A549 (cell line): Measurements from ENCODE around the gene SIRPD.

ENCODE experiments used
- CTCF ChIP-seq: fragments of >200 bp; sonication (Bioruptor Twin); formaldehyde crosslinking; IDR thresholded peaks from 3 replicates; pipeline ENCODE4 v1.5.1; 2016
- EP300 ChIP-seq, 2 experiments: fragments of >200 bp; sonication (Bioruptor Twin); formaldehyde crosslinking; IDR thresholded peaks; 2 replicates in 1 of 2; 3 replicates in 1 of 2; pipeline ENCODE4 v1.6.1; 2016 to 2017
- HEYL ChIP-seq: fragments of 250-450 bp; sonication (Bioruptor Pico); IDR thresholded peaks from 2 replicates; pipeline ENCODE4 v1.8.0; 2021; ENCODE audit warnings: mild to moderate bottlenecking, moderate library complexity
- MAZ ChIP-seq: fragments of 150-350 bp; IDR thresholded peaks from 2 replicates; pipeline ENCODE4 v1.6.1; 2014; ENCODE audit warnings: antibody characterized with exemption, low read depth, low read length, borderline replicate concordance
- MYC ChIP-seq: IDR thresholded peaks from 2 replicates; pipeline ENCODE4 v1.6.1; 2012; ENCODE audit warnings: mild to moderate bottlenecking, inconsistent platforms, low read length, improper control_type of control experiment, borderline replicate concordance
- NFE2L2 ChIP-seq: fragments of 150-350 bp; conservative IDR thresholded peaks from 2 replicates; pipeline ENCODE4 v1.6.1; 2014; ENCODE audit warnings: low read length
- POLR2A ChIP-seq: IDR thresholded peaks from 2 replicates; pipeline ENCODE4 v1.6.1; 2012; ENCODE audit warnings: mild to moderate bottlenecking, low read length
- POLR2AphosphoS2 ChIP-seq: conservative IDR thresholded peaks from 2 replicates; pipeline ENCODE4 v1.6.1; 2012; ENCODE audit warnings: low read length, improper control_type of control experiment, inconsistent platforms
- SREBF2 ChIP-seq: fragments of 450-650 bp; IDR thresholded peaks from 2 replicates; pipeline ENCODE4 v1.6.1; 2014; ENCODE audit warnings: mild to moderate bottlenecking, moderate library complexity
- TP53 ChIP-seq: fragments of 250-450 bp; sonication (Bioruptor Pico); IDR thresholded peaks from 2 replicates; pipeline ENCODE4 v1.5.0; 2021; ENCODE audit warnings: mild to moderate bottlenecking, moderate library complexity

- TF ChIP-seq CTCF (no peak), NFE2L2 (no peak), POLR2A (no peak), HEYL (CRISPR knock-in tag) (no peak), MAZ (no peak), EP300 (IDR thresholded peaks at IDR 0.05) (no peak), POLR2AphosphoS2 (no peak), TP53 (no peak), MYC (no peak), SREBF2 (no peak)
Observed at GRCh38 chr20:1567392-1568162, 10.1 kb upstream of the SIRPD start.
